Activated gamma-delta T cell treated with anti-CD3 and anti-CD28 coated beads, Interleukin-2, amount 50 U/mL, for 16 hours (primary cell): Measurements from ENCODE around the gene SEC23A.

Experiments
- DNase-seq: peaks from one replicate; pipeline ENCODE4 v3.0.0-alpha.2; 2020; ENCODE audit warnings: low read depth

SEC23A gene

GRCh38 chr14:38989922-38990546 is 113.0 kb downstream of the SEC23A start:
- no peak for DNase-seq

- DNase-seq, result no peak
Observed at GRCh38 chr14:38987781-38988180, 115.3 kb downstream of the SEC23A start.

GRCh38 chr14:38982837-38983236 is 120.2 kb downstream of the SEC23A start:
- no peak for DNase-seq

- no peak for DNase-seq
Observed at GRCh38 chr14:38982278-38982677, 120.8 kb downstream of the SEC23A start.
